ENCODE results near the gene GRIP1. TPM values are rescaled to one million over a fixed set of nuclear protein-coding genes. Genes with fewer than 3 reads are reported as not detected.

Gene GRIP1
- total and polyA plus RNA-seq, 2 of the 4 experiments (the other 2 are of a cell fraction), result under 0.01 to 0.07 TPM

DNA sequence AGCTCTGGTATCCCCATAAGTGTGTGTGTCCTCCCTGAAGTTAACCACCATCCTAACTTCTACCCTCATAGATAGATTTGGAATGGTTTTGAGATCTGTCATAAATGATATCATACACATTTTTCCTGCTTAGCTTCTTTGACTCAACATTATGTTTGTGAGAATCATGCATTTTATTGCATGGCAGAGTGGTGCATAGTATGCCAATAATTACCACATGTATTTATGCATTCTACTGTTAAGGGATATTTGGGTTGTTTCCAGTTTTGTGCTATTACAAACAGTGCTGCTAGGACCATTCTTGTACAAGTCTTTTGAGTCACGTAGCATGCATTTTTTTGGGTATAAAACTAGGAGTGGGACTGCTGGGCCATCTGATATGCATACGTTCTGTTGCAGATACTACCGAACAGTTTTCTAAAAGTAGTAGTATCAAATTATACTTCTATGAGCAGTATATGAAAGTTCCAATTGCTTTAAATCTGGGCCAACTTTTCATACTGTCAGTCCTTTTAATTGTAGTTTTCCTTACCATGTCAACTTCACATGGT is 13.4 kb downstream of the GRIP1 start:
- Histone ChIP-seq H3K9me1 (ENCODE audit: insufficient read depth, low read length) (no peaks in the 10 kb centered on the region), H3K9me3 (ENCODE audit: control insufficient read depth, insufficient read depth, low read length) (no peaks in the 10 kb centered on the region), H2AK9ac (replicated peaks; ENCODE audit: low read depth, low read length, poor library complexity) (no peak overlapping the region), H3K4me3 (ENCODE audit: insufficient read depth, low read depth, low read length) (no peak overlapping the region), H3K9ac (ENCODE audit: low read depth, low read length) (no peak overlapping the region), H2BK15ac (ENCODE audit: low read depth, low read length) (no peak overlapping the region), H2AK5ac (ENCODE audit: low read depth, low read length) (no peak overlapping the region), H3K27me3 (ENCODE audit: control insufficient read depth, insufficient read depth, low read length) (no peaks in the 10 kb centered on the region; the same call in 1 of the 2 replicates), H2BK20ac (ENCODE audit: low read depth, low read length) (no peak overlapping the region), H3K4ac (ENCODE audit: low read depth, low read length) (no peak overlapping the region), H4K5ac (ENCODE audit: low read depth, low read length) (no peak overlapping the region), H3K4me1 (ENCODE audit: control insufficient read depth, insufficient read depth, low read length) (no peaks in the 10 kb centered on the region), H3K14ac (replicated peaks; ENCODE audit: low read depth, low read length) (no peak overlapping the region), H4K8ac (ENCODE audit: low read depth in 2 of 2, low read length in 2 of 2) (no peak overlapping the region), H3K4me2 (ENCODE audit: low read depth, low read length) (no peak overlapping the region), H3K23ac (ENCODE audit: low read depth, low read length) (no peak overlapping the region), H2BK5ac (ENCODE audit: low read depth, low read length, poor library complexity, severe bottlenecking) (no peak overlapping the region), H4K91ac (ENCODE audit: insufficient read depth, low read depth, low read length) (no peak overlapping the region), H3K18ac (ENCODE audit: low read depth, low read length) (no peak overlapping the region), H3K27ac (ENCODE audit: insufficient read depth, low read length) (no peak overlapping the region), H3K56ac (ENCODE audit: extremely low read depth, insufficient read depth, low read length) (no peak overlapping the region), H3K79me1 (ENCODE audit: low read depth in 1 of 2, low read length in 2 of 2) (no peaks in the 10 kb centered on the region), H4K20me1 (ENCODE audit: insufficient read depth, low read length) (no peaks in the 10 kb centered on the region), H2BK120ac (ENCODE audit: low read depth, low read length) (no peak overlapping the region), H3K36me3 (ENCODE audit: control insufficient read depth, insufficient read depth, low read length) (no peaks in the 10 kb centered on the region), H2AFZ (replicated peaks; ENCODE audit: low read length, poor library complexity) (no peak overlapping the region)
- TF ChIP-seq CHD1 (IDR thresholded peaks at IDR 0.05; ENCODE audit: low read depth, low read length), result no peak
- TF ChIP-seq, protein P1, sequence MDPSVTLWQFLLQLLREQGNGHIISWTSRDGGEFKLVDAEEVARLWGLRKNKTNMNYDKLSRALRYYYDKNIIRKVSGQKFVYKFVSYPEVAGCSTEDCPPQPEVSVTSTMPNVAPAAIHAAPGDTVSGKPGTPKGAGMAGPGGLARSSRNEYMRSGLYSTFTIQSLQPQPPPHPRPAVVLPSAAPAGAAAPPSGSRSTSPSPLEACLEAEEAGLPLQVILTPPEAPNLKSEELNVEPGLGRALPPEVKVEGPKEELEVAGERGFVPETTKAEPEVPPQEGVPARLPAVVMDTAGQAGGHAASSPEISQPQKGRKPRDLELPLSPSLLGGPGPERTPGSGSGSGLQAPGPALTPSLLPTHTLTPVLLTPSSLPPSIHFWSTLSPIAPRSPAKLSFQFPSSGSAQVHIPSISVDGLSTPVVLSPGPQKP (IDR thresholded peaks at IDR 0.05; ENCODE audit: borderline replicate concordance, low read depth, low read length), result no peak
- TF ChIP-seq SMC3 (IDR thresholded peaks at IDR 0.05; ENCODE audit: low read depth, low read length), result no peak
- no peak for TF ChIP-seq FOS (IDR thresholded peaks at IDR 0.05; ENCODE audit: low read depth, low read length)
- no peak for TF ChIP-seq POLR2A (IDR thresholded peaks at IDR 0.05; ENCODE audit: low read depth, low read length)
- TF ChIP-seq CEBPB (IDR thresholded peaks at IDR 0.05; ENCODE audit: low read depth, low read length), result no peak
- no peak for TF ChIP-seq MAZ (IDR thresholded peaks at IDR 0.05; ENCODE audit: borderline replicate concordance, low read depth, low read length)
- no peak for TF ChIP-seq MXI1 (IDR thresholded peaks at IDR 0.05; ENCODE audit: borderline replicate concordance, low read depth, low read length)
- TF ChIP-seq, protein P2, sequence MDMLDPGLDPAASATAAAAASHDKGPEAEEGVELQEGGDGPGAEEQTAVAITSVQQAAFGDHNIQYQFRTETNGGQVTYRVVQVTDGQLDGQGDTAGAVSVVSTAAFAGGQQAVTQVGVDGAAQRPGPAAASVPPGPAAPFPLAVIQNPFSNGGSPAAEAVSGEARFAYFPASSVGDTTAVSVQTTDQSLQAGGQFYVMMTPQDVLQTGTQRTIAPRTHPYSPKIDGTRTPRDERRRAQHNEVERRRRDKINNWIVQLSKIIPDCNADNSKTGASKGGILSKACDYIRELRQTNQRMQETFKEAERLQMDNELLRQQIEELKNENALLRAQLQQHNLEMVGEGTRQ (IDR thresholded peaks at IDR 0.05; ENCODE audit: low read depth, low read length), result no peak
- TF ChIP-seq MAFK (IDR thresholded peaks at IDR 0.05; ENCODE audit: low read depth, low read length), result no peak
- TF ChIP-seq RFX5 (IDR thresholded peaks at IDR 0.05; ENCODE audit: low read depth, low read length), result no peak
- no peak for TF ChIP-seq BHLHE40 (IDR thresholded peaks at IDR 0.05; ENCODE audit: low read depth, low read length)
- TF ChIP-seq RCOR1 (IDR thresholded peaks at IDR 0.05; ENCODE audit: insufficient replicate concordance, low read length), result no peak
- TF ChIP-seq NFE2L2 (IDR thresholded peaks at IDR 0.05; ENCODE audit: low read depth, low read length), result no peak
- TF ChIP-seq, protein P3, sequence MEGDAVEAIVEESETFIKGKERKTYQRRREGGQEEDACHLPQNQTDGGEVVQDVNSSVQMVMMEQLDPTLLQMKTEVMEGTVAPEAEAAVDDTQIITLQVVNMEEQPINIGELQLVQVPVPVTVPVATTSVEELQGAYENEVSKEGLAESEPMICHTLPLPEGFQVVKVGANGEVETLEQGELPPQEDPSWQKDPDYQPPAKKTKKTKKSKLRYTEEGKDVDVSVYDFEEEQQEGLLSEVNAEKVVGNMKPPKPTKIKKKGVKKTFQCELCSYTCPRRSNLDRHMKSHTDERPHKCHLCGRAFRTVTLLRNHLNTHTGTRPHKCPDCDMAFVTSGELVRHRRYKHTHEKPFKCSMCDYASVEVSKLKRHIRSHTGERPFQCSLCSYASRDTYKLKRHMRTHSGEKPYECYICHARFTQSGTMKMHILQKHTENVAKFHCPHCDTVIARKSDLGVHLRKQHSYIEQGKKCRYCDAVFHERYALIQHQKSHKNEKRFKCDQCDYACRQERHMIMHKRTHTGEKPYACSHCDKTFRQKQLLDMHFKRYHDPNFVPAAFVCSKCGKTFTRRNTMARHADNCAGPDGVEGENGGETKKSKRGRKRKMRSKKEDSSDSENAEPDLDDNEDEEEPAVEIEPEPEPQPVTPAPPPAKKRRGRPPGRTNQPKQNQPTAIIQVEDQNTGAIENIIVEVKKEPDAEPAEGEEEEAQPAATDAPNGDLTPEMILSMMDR (conservative IDR thresholded peaks at IDR 0.05; ENCODE audit: low read depth, low read length), result no peak
- no peak for TF ChIP-seq RAD21 (IDR thresholded peaks at IDR 0.05; ENCODE audit: low read length)
- ATAC-seq (ENCODE audit: low read depth) (no peak), DNase-seq (peak; percentile 1)
- dilution Hi-C loops (cut with HindIII; ENCODE audit: low sequenced_read_pairs, unreplicated experiment), result no loop called here
- in situ Hi-C loops (cut with MboI; ENCODE audit: low sequenced_read_pairs), result no loop called here
- no CpG with 5 or more reads among the region's 3 CpGs for WGBS, 2 experiments (ENCODE audit: extremely low coverage in 2 of 2, insufficient read length in 1 of 2)
- BruUV-seq (replicated peaks), result no TSS peak
- ChIA-PET CTCF (no interaction called here), POLR2A (ENCODE audit: unreplicated experiment) (no interaction called here)
- intact Hi-C loops (cut with micrococcal nuclease), result no loop called here
